Measurements from ENCODE around the gene PTPN14.

The PTPN14 gene

GRCh38 chr1:214449371-214449770 is 102.0 kb downstream of the PTPN14 start:
- TF ChIP-seq CTCF (IDR thresholded peaks at IDR 0.05) = no peak
- Mint-ChIP-seq H3K4me3 (no peak overlapping the region), H3K9me3 (peaks cover 9% of the 10 kb centered on the region), H3K4me1 (peaks cover 54% of the 10 kb centered on the region), H3K27me3 (ENCODE audit: low read depth, poor library complexity) (no peaks in the 10 kb centered on the region), H3K36me3 (ENCODE audit: low read depth) (peaks cover 45% of the 10 kb centered on the region), H3K27ac (no peak overlapping the region)
- no peak for DNase-seq

- peaks cover 59% of the 10 kb centered on the region for H3K4me1 Mint-ChIP-seq
- no peak for DNase-seq
- no peak overlapping the region for H3K4me3 Mint-ChIP-seq
- H3K27ac Mint-ChIP-seq = no peak overlapping the region
- TF ChIP-seq CTCF (IDR thresholded peaks at IDR 0.05) = no peak
- H3K36me3 Mint-ChIP-seq (ENCODE audit: low read depth) = peaks cover 45% of the 10 kb centered on the region
- H3K9me3 Mint-ChIP-seq = peaks cover 9% of the 10 kb centered on the region
- H3K27me3 Mint-ChIP-seq (ENCODE audit: low read depth, poor library complexity) = peaks cover under 1% of the 10 kb centered on the region
Measured at GRCh38 chr1:214448536-214448935, 102.9 kb downstream of the PTPN14 start.

- TF ChIP-seq CTCF (IDR thresholded peaks at IDR 0.05) = no peak
- Mint-ChIP-seq H3K27me3 (ENCODE audit: low read depth, poor library complexity) (peaks cover 9% of the 10 kb centered on the region), H3K4me1 (peaks cover 55% of the 10 kb centered on the region), H3K36me3 (ENCODE audit: low read depth) (peaks cover 54% of the 10 kb centered on the region), H3K9me3 (peaks cover 9% of the 10 kb centered on the region), H3K4me3 (no peak overlapping the region), H3K27ac (peak overlapping the region; percentile 85)
- DNase-seq = no peak
Measured at GRCh38 chr1:214447557-214447871, 103.9 kb downstream of the PTPN14 start.

- Mint-ChIP-seq H3K4me1 (peaks cover 55% of the 10 kb centered on the region), H3K27me3 (ENCODE audit: low read depth, poor library complexity) (peaks cover 9% of the 10 kb centered on the region), H3K9me3 (peaks cover 9% of the 10 kb centered on the region), H3K4me3 (peak overlapping the region; percentile 35), H3K27ac (peak overlapping the region; percentile 85), H3K36me3 (ENCODE audit: low read depth) (peaks cover 49% of the 10 kb centered on the region)
- DNase-seq = peak; percentile 10
- TF ChIP-seq CTCF (IDR thresholded peaks at IDR 0.05) = no peak
Measured at GRCh38 chr1:214446772-214447556, 104.4 kb downstream of the PTPN14 start.

GRCh38 chr1:214445831-214446614 is 105.4 kb downstream of the PTPN14 start:
- Mint-ChIP-seq H3K4me1 (peaks cover 64% of the 10 kb centered on the region), H3K36me3 (ENCODE audit: low read depth) (peaks cover 40% of the 10 kb centered on the region), H3K9me3 (peaks cover 9% of the 10 kb centered on the region), H3K27me3 (ENCODE audit: low read depth, poor library complexity) (peaks cover 9% of the 10 kb centered on the region), H3K27ac (peak overlapping the region; percentile 44), H3K4me3 (no peak overlapping the region)
- TF ChIP-seq CTCF (IDR thresholded peaks at IDR 0.05) = no peak
- DNase-seq = no peak

Measured in nephron progenitor cell (in vitro differentiated cells).